H7 (cell line): ENCODE results near the gene ASPN. TPM values are rescaled to one million over a fixed set of nuclear protein-coding genes. Genes with fewer than 3 reads are reported as not detected.

Source experiments
- DNase-seq: peaks from one replicate; pipeline ENCODE4 v3.0.0; 2012
- H3K27me3 ChIP-seq: 2 replicates; pipeline ENCODE4 v1.6.0; 2011; ENCODE audit warnings: mild to moderate bottlenecking, low read length; ENCODE audit not compliant: control insufficient read depth, insufficient read depth
- H3K36me3 ChIP-seq: replicated peaks from 2 replicates; pipeline ENCODE4 v1.5.1; 2011; ENCODE audit warnings: low read length; ENCODE audit not compliant: control insufficient read depth, insufficient read depth
- H3K4me3 ChIP-seq: 2 replicates; pipeline ENCODE4 v1.5.1; 2011; ENCODE audit warnings: low read depth, mild to moderate bottlenecking, control low read depth, low read length, moderate library complexity; ENCODE audit not compliant: insufficient read depth
- total RNA-seq: library from RNA; depleted of rRNA; stranded (reverse); fragments of >200 nt; shearing (Covaris generic); gene quantifications from 2 replicates; pipeline ENCODE4 v1.2.3, GENCODE V29; 2014

ASPN gene
- total RNA-seq, 1 experiment from 2014 or later: not detected

GRCh38 chr9:92512622-92513021 is 30.3 kb upstream of the ASPN start:
- H3K27me3 ChIP-seq: no peaks in the 10 kb centered on the region
- no peak overlapping the region for H3K4me3 ChIP-seq
- DNase-seq: no peak
- H3K36me3 ChIP-seq: no peaks in the 10 kb centered on the region

- Histone ChIP-seq H3K4me3 (no peak overlapping the region), H3K27me3 (no peaks in the 10 kb centered on the region), H3K36me3 (no peaks in the 10 kb centered on the region)
- no peak for DNase-seq
Observed at GRCh38 chr9:92510747-92511146, 28.4 kb upstream of the ASPN start.

GRCh38 chr9:92509050-92509449 is 26.7 kb upstream of the ASPN start:
- H3K36me3 ChIP-seq: no peaks in the 10 kb centered on the region

GRCh38 chr9:92508018-92508820 is 25.9 kb upstream of the ASPN start:
- Histone ChIP-seq H3K36me3 (no peaks in the 10 kb centered on the region), H3K27me3 (no peaks in the 10 kb centered on the region), H3K4me3 (no peak overlapping the region)
- peak; percentile 22 for DNase-seq

More at GRCh38 chr9:92509050-92509449, 26.7 kb upstream of the ASPN start:
- no peak for DNase-seq
- Histone ChIP-seq H3K4me3 (no peak overlapping the region), H3K27me3 (no peaks in the 10 kb centered on the region)

- no peak for DNase-seq
- Histone ChIP-seq H3K4me3 (no peak overlapping the region), H3K27me3 (no peaks in the 10 kb centered on the region), H3K36me3 (no peaks in the 10 kb centered on the region)
Observed at GRCh38 chr9:92507496-92507895, 25.2 kb upstream of the ASPN start.

GRCh38 chr9:92507005-92507404 is 24.7 kb upstream of the ASPN start:
- DNase-seq: no peak

GRCh38 chr9:92506184-92506857 is 24.0 kb upstream of the ASPN start:
- no peak for DNase-seq

More at GRCh38 chr9:92507005-92507404, 24.7 kb upstream of the ASPN start:
- H3K4me3 ChIP-seq: no peak overlapping the region
- no peaks in the 10 kb centered on the region for H3K27me3 ChIP-seq
- H3K36me3 ChIP-seq: no peaks in the 10 kb centered on the region

GRCh38 chr9:92504881-92505280 is 22.6 kb upstream of the ASPN start:
- H3K4me3 ChIP-seq: no peak overlapping the region
- no peaks in the 10 kb centered on the region for H3K27me3 ChIP-seq
- no peaks in the 10 kb centered on the region for H3K36me3 ChIP-seq
- DNase-seq: no peak

More at GRCh38 chr9:92506184-92506857, 24.0 kb upstream of the ASPN start:
- H3K4me3 ChIP-seq: no peak overlapping the region
- no peaks in the 10 kb centered on the region for H3K36me3 ChIP-seq
- H3K27me3 ChIP-seq: no peaks in the 10 kb centered on the region

- no peak overlapping the region for H3K4me3 ChIP-seq
- H3K36me3 ChIP-seq: no peaks in the 10 kb centered on the region
- no peaks in the 10 kb centered on the region for H3K27me3 ChIP-seq
- DNase-seq: peak; percentile 26
Observed at GRCh38 chr9:92503156-92503555, 20.9 kb upstream of the ASPN start.

- DNase-seq: peak; percentile 38
- H3K36me3 ChIP-seq: no peaks in the 10 kb centered on the region
Observed at GRCh38 chr9:92501671-92502393, 19.5 kb upstream of the ASPN start.

GRCh38 chr9:92500725-92501124 is 18.4 kb upstream of the ASPN start:
- Histone ChIP-seq H3K27me3 (no peaks in the 10 kb centered on the region), H3K4me3 (no peak overlapping the region)
- no peak for DNase-seq

More at GRCh38 chr9:92501671-92502393, 19.5 kb upstream of the ASPN start:
- Histone ChIP-seq H3K4me3 (no peak overlapping the region), H3K27me3 (no peaks in the 10 kb centered on the region)

GRCh38 chr9:92499701-92500100 is 17.4 kb upstream of the ASPN start:
- no peak for DNase-seq
- Histone ChIP-seq H3K4me3 (no peak overlapping the region), H3K27me3 (no peaks in the 10 kb centered on the region), H3K36me3 (no peaks in the 10 kb centered on the region)

More at GRCh38 chr9:92500725-92501124, 18.4 kb upstream of the ASPN start:
- no peaks in the 10 kb centered on the region for H3K36me3 ChIP-seq

- no peak for DNase-seq
- Histone ChIP-seq H3K27me3 (no peaks in the 10 kb centered on the region), H3K36me3 (no peaks in the 10 kb centered on the region), H3K4me3 (no peak overlapping the region)
Observed at GRCh38 chr9:92496396-92497176, 14.3 kb upstream of the ASPN start.

- H3K27me3 ChIP-seq: no peaks in the 10 kb centered on the region
- no peaks in the 10 kb centered on the region for H3K36me3 ChIP-seq
- no peak for DNase-seq
- H3K4me3 ChIP-seq: no peak overlapping the region
Observed at GRCh38 chr9:92494856-92495255, 12.6 kb upstream of the ASPN start.
